GDM1 (cell line): ENCODE results near the gene CLCN2.
A peak's percentile ranks its signal among the peaks of the same experiment; 100 is the strongest.
"Not testable (repeated sequence)": the region's sequence is repeated elsewhere in the genome, so short reads cannot be mapped to it uniquely, and the experiment has no call there.

ENCODE experiments used
- DNase-seq: peaks from one replicate; lab custom pipeline; 2025; lab: John Stamatoyannopoulos, UW

The CLCN2 gene

DNA sequence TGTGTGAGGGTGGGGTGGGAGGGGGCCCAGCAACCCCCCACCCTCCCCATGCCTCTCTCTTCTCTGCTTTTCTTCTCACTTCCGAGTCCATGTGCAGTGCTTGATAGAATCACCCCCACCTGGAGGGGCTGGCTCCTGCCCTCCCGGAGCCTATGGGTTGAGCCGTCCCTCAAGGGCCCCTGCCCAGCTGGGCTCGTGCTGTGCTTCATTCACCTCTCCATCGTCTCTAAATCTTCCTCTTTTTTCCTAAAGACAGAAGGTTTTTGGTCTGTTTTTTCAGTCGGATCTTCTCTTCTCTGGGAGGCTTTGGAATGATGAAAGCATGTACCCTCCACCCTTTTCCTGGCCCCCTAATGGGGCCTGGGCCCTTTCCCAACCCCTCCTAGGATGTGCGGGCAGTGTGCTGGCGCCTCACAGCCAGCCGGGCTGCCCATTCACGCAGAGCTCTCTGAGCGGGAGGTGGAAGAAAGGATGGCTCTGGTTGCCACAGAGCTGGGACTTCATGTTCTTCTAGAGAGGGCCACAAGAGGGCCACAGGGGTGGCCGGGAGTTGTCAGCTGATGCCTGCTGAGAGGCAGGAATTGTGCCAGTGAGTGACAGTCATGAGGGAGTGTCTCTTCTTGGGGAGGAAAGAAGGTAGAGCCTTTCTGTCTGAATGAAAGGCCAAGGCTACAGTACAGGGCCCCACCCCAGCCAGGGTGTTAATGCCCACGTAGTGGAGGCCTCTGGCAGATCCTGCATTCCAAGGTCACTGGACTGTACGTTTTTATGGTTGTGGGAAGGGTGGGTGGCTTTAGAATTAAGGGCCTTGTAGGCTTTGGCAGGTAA, 15.9 kb downstream of the CLCN2 start:
- DNase-seq: peak; percentile 6

DNA sequence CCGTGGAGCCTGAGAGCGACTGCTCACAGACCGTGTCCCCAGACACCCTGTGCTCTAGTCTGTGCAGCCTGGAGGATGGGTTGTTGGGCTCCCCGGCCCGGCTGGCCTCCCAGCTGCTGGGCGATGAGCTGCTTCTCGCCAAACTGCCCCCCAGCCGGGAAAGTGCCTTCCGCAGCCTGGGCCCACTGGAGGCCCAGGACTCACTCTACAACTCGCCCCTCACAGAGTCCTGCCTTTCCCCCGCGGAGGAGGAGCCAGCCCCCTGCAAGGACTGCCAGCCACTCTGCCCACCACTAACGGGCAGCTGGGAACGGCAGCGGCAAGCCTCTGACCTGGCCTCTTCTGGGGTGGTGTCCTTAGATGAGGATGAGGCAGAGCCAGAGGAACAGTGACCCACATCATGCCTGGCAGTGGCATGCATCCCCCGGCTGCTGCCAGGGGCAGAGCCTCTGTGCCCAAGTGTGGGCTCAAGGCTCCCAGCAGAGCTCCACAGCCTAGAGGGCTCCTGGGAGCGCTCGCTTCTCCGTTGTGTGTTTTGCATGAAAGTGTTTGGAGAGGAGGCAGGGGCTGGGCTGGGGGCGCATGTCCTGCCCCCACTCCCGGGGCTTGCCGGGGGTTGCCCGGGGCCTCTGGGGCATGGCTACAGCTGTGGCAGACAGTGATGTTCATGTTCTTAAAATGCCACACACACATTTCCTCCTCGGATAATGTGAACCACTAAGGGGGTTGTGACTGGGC, 16.7 kb downstream of the CLCN2 start:
- no peak for DNase-seq

DNA sequence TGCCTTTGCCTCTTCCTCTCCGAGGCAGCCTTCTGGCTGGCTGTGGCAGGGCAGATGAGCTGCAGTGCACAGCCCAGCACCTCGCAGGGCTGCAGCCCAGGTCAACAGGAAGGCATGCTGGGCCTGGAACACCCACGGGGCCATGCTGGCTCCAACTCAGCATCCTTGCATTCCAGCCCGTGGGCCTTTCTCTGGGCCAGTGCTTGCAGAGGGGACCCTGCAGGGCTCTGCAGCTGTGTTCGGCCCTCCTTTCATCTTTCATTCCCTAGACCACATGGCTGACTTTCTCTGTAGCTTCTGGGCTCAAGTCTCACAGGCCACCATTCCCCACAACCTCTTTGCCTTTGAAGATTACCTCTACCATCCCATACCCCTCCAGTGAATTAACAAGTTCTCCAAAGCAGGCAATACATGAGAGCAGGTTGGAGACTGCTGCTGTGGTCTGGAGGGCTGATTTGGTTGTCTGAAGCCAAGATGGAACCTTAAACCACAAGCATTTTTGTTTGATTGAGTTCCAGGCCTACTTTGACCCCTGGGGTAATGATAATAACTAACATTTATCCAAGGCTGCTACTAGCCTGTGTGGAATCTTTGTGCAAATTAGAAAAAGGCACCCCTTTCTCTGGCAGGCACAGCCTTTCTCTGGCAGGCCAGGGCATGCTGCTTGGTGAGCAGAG, 18.1 kb downstream of the CLCN2 start:
- no peak for DNase-seq

DNA sequence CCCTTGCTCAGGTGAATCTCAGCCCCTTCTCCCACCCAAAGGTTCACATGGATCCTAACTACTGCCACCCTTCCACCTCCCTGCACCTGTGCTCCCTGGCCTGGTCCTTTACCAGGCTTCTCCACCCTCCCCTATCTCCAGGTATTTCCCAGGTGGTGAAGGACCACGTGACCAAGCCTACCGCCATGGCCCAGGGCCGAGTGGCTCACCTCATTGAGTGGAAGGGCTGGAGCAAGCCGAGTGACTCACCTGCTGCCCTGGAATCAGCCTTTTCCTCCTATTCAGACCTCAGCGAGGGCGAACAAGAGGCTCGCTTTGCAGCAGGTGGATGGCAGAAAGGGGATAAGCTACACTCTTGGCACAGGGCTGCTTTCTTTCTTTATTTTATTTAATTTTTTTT, 19.5 kb downstream of the CLCN2 start:
- no peak for DNase-seq

DNA sequence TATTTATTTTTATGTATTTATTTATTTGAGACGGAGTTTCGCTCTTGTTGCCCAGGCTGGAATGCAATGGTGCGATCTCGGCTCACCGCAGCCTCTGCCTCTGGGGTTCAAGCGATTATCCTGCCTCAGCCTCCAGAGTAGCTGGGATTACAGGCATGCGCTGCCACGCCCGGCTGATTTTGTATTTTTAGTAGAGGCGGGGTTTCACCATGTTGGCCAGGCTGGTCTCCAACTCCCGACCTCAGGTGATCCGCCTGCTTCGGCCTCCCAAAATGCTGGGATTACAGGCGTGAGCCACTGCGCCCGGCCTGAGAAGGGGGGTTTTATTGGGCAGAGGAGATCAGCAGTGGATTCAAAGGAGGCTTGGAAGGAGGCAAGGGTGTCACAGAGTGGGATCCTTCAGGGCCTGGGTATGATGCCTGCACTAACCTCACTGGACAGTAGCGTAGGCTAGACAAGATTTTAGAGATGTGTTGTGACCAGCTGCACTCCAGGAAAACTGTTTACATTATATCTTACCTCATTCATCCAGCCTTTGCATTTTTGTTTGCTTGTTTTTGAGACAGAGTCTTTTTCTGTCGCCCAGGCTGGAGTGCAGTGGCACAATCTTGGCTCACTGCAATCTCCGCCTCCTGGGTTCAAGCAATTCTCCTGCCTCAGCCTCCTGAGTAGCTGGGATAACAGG, 21.8 kb downstream of the CLCN2 start:
- DNase-seq: not testable (repeated sequence)

DNA sequence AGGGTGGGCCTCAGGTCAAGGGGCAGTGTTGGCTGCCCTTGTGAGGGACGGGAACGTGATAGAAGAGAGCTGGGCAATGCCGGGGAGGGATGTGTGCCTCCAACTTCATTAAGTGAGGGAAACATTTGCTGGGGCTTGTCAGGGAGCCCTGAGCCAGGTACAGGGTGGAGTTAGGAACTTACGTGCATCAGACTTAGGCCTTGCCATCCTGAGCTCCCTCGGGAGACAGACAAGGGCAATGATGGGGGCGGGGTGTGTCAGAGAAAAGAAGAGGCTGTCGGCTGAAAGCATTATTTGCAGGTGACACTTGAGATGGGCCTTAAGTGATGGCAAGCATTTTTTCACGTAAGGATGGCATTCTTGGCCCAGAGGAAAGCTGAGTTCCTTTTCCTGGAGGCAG, 22.4 kb downstream of the CLCN2 start:
- no peak for DNase-seq

DNA sequence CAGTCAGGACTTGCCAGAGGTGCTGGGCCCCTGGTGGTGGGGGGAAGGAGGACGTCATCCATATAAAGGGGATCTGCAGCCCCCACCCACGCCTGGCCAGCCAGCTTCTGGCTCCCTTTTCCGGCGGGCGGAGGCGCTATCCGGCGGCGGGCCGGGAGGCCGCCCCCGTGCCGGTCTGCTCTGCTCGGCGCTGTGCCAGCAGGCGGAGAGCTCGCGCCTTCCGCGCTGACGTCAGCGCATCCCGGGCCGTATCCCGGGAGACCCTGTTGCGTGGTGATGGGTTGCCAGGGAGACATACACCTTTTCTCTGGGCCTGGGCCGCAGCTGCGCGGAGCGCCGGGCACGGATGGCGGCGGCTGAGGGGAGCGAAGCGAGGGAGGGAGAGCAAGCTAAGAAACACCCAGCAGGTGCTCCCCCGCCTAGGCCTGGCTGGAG, 22.9 kb downstream of the CLCN2 start:
- DNase-seq: no peak

DNA sequence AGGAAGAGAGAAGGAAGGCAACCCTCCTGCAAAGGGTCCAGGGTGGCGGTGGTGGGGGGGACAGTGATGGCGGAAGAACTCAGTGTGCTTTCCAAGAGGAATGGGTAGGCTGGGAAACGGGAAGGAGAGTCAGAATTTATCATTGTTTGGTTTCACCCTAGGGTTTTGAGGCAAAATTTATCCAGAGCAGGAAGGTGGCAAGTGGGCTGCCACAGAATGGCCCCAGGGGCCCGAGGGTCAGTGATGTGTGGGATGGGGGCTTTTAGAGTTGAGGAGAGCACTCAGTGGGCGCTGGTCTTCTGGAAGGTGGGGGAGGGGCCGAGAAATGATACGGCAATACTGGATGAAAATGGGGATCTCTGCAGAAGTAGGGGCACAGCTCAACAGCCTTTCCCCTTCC, 23.4 kb downstream of the CLCN2 start:
- DNase-seq: no peak

DNA sequence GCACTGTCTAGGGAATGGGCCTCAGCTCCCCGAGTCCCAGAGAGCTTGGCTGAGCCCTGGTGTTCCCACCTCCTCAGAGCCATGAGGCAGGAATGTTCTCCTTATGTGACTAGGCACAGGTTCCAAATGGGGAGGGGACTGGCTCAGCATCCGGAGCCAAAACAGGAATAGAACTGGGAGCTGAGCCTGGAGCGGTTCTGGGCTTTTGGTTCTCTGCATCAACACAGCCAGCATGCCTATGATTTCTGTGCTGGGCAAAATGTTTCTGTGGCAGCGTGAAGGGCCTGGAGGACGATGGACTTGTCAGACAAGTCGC, 24.0 kb downstream of the CLCN2 start, which contains the start of gene FAM131A:
Gene FAM131A (plus strand): TSS at position 202 of the 316 bp plus-strand sequence. CDS start 31 bp downstream, at position 233.
- no peak for DNase-seq

DNA sequence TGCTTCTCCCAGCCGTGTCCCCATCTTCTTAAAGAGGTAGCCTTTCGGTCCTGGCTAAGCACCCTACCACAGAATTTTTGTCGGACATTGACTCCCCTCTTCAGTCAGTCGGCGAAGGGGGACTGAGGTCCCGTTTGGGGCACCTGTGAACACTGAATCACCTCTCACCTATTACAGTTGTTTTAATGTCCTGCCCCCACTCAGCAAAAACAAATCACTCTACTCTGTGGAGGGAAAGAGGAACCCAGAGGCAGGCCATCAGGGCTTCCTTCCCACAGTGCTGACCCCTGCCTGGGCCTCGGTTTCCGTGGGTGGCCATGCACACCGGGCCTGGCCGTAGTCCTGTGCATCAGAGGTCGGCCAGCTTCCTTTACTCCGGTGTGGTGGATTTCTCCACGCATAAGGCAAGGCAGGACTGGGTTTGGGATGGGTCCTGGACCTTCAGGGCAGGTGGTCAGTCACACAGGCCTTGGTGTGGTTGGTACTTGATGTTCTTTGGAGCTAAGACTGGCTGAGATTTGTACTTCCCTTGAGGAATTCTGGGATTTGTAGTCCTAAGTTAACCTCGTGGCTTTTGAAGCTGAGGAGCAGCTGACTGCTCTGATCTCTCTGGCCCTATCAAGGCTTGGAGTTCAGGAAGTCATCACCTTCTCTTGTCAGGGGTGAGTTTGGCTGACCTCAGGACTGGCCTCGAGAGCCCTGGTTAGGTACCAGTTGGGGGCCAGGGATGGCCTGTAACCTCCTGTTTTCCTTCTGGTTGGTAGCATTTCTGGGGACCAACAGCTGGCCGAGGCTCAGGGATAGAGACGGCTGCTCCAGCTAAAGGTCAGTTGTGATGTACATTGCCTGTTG, 24.6 kb downstream of the CLCN2 start:
- no peak for DNase-seq

DNA sequence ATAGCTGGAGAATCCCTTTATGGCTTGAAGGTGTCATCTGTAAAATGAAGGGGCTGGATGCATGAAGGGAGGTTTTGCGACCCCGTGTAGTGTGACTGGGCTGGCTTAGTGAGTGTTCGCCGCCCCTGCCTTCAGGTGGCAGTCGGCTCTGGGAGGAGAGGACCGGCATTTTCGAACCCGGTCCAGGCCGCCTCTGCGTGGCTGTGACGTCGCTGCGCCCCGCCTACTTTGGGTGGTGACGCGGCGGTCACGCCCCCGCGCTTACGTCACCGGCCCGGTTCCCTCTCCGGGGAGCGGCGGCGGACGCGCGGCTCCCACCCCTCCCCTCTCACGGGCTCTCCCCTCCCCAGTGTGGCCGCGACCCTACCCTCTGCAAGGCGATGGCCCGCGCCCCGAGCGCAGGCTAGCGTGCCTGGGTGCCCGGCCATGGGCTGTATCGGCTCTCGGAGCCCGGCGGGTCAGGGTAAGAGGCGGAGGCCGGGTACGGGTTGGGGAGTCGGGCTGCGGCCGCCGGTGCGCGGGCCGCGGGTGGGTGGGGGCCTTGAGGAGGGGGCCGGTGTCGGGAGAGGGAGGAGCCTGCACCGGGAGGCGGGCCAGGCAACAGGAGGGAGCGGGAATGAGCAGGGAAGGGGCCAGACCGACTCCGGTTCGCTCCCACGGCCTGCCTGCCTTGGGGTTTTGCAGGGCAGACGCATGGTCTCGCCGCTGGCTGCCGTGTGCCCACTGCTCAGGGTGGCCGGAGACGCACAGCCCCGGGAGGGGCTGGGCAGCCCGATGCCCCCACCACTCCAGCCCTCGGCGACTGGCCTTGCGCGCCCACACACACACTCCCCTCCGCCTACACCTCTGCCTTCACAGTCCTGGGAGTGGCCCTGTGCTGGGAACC, 25.5 kb downstream of the CLCN2 start:
- DNase-seq: peak; percentile 59

DNA sequence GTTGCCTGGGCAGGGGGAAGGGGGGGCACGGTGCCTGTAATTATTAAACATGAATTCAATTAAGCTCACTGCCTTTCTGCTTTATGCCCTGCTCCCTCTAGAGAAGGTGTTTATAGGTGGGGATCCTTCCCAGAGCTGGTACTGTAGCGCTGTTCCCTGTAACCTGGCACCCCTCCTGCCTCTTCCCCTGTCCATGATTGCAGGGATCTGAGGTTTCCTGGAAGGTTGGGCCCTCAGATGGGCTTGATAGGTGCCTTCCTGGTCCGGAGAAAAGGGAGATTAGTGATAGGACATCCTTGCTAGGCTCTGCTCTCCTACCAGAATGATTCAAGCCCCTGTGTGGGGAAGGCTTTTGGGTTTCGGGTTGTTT, 26.1 kb downstream of the CLCN2 start:
- no peak for DNase-seq

DNA sequence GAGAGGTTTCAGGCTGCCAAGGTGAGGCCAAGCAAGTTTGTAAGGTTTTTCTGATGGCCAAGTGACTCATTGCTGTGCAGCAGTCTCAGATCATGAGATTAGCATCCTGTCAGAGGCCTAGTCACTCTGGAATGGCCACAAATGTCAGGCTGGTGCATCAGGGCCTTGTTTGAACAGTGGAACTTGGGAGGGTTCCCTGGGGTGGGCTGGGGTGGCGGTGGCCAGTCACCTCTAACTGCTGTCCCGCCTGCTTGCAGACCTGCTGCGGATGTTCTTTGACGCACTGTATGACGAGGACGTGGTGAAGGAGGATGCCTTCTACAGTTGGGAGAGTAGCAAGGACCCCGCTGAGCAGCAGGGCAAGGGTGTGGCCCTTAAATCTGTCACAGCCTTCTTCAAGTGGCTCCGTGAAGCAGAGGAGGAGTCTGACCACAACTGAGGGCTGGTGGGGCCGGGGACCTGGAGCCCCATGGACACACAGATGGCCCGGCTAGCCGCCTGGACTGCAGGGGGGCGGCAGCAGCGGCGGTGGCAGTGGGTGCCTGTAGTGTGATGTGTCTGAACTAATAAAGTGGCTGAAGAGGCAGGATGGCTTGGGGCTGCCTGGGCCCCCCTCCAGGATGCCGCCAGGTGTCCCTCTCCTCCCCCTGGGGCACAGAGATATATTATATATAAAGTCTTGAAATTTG, 26.8 kb downstream of the CLCN2 start:
- no peak for DNase-seq

DNA sequence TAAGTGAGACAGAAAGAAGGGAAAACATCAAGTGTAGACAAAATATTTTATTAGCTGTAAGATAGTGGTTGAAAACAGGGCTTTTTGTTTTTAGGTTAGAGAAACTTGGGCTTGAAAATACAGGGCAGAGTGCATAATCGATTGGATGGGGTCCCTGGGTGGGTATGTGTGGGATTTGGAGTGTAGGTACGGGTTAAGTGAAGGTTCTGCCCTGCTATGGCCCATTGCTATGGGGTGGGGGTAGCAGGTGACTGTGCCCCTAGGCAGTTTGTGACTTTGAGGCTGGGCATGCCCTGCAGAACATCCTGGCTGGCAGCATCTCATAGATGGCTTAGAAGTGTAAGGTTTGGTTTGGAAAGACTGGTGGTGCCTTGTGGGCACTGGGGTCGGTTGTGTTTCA, 27.7 kb downstream of the CLCN2 start:
- no peak for DNase-seq

DNA sequence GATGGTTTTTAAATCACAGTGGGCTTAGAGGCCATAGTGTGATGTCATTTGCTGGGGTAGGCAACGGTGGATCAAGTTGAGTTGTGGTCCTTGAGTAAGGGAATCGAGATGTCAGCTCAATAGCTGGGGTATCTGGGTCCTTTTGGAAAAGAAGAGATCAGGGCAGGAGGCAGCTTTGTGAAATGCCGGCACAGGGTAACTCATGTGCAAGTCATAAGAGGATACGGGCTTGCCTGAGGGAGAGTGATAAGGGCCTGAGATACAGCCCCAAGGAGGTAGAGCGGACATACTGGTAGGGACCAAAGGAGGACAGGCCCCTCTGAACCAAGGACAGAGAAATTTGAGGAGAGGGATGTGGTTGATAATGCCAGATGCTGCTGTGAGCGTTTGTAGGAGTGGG, 28.2 kb downstream of the CLCN2 start:
- no peak for DNase-seq

DNA sequence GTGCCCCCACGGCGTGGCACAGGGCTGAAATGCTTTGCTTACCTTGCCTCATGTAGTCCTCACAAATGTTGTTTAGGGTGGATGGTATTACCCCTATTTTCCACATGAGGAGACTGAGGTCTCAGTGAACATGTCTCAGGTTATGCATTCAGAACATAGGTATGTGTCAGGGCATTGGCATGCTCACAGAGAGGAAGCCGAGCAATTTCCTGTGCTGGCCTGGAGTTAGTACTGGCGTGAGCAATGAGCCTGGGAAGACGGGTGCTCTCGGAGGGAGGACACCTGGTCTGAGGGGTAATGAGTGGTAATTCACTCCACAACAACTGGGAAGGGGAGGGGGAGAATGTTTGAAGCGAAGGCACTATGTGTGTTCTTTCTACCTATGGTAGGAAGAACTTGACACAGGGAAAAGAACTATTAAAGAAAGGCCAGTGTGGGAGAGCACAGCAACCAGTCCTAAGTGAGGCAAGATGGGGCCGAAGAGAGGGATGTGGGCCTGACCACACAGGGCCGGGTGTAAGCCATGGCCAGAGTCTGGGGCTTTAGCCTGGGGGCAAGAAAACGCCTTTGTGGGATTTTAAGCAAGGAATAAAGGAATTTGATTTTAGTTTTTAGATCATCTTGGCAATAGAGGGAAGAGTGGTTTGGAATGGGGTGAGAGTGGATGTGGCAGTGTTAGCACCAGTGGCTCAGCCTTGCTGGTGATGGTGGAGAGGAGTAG, 28.9 kb downstream of the CLCN2 start:
- no peak for DNase-seq

DNA sequence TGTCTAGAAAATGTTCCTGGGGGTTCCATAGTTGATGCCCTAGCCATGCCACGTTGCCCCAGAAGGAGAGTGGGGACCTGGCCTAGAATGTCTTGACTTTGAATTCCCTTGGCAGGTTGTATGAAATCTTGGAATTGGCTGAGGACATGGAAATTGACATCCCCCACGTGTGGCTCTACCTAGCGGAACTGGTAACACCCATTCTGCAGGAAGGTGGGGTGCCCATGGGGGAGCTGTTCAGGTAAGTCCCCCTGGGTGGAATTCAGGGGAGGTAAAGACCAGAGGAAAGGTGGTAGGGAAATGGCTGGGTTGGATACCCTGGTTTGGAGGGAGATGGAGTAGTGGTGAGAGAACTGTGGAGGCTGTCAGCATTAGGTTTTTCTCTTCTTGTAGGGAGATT, 32.9 kb downstream of the CLCN2 start:
- DNase-seq: no peak

DNA sequence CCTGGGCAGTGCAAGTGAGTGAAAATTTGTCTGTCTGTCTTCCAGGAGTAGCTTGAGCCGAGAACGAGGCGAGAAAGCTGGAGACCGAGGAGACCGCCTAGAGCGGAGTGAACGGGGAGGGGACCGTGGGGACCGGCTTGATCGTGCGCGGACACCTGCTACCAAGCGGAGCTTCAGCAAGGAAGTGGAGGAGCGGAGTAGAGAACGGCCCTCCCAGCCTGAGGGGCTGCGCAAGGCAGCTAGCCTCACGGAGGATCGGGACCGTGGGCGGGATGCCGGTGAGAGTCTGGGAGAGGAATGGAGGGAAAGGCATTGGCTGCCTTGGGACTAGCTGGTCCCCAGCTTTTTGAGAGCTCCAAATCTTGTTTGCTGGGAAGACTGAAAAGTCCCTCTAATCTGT, 34.2 kb downstream of the CLCN2 start:
- DNase-seq: no peak

DNA sequence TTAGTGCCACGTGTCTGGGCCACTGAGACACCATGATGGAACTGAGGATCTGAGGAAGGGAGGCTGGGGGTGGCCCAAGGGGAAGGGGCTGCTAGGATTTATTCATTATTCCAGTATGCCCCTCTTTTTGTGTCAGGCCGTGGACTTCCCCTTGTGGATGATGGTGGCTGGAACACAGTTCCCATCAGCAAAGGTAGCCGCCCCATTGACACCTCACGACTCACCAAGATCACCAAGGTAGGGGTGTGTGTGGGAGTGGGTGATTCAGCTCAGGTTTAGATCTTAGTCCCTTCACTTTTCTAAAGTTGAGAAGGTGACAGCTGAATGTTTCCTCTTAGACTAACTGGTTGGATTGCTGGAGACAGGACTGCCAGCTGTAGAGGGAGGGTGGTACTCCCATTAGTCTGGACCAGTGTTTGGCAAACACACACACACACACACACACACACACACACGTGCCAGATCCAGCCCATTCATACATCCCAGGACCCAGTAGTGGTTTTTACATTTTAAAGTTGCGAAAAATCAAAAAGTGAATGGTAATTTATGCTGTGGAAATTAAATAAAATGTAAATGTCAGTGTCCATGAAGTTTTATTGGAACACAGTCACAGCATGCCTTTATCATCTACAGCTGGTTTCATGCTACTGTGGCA, 35.6 kb downstream of the CLCN2 start:
- no peak for DNase-seq
